HepG2 (cell line): Measurements from ENCODE around the gene EPHB4. TPM values are rescaled to one million over a fixed set of nuclear protein-coding genes. Genes with fewer than 3 reads are reported as not detected.

Experiments
- ATM ChIP-seq: fragments of 450-650 bp; IDR thresholded peaks from 2 replicates; pipeline ENCODE4 v1.7.1; 2017; ENCODE audit warnings: mild to moderate bottlenecking, borderline replicate concordance
- DDIT3 ChIP-seq: sonication (generic); formaldehyde crosslinking; IDR thresholded peaks from 2 replicates; pipeline ENCODE4 v1.4.0; 2020; ENCODE audit warnings: mild to moderate bottlenecking, missing genetic modification reagents
- ETV5 ChIP-seq: IDR thresholded peaks from 2 replicates; pipeline ENCODE4 v1.6.1; 2018; ENCODE audit warnings: missing biosample characterization, missing genetic modification reagents, inconsistent platforms, borderline replicate concordance
- EZH2 ChIP-seq: conservative IDR thresholded peaks from 2 replicates; pipeline ENCODE4 v1.6.1; 2012; ENCODE audit warnings: mild to moderate bottlenecking, low read depth, low read length, moderate library complexity
- GATAD1 ChIP-seq: IDR thresholded peaks from 2 replicates; pipeline ENCODE4 v1.6.1; 2016; ENCODE audit warnings: missing genetic modification reagents, missing compliant biosample characterization
- GATAD2A ChIP-seq: IDR thresholded peaks from 2 replicates; pipeline ENCODE4 v1.6.1; 2016
- HNRNPL ChIP-seq: fragments of 200-400 bp; formaldehyde crosslinking; IDR thresholded peaks from 2 replicates; pipeline ENCODE4 v1.6.1; 2017; ENCODE audit warnings: mild to moderate bottlenecking, low read depth, low read length
- HOXD1 ChIP-seq: sonication (generic); formaldehyde crosslinking; IDR thresholded peaks from 2 replicates; pipeline ENCODE4 v1.5.0; 2020; ENCODE audit warnings: missing genetic modification reagents
- IRF1 ChIP-seq: sonication (generic); formaldehyde crosslinking; IDR thresholded peaks from 2 replicates; pipeline ENCODE4 v1.4.0; 2020; ENCODE audit warnings: low read depth, mild to moderate bottlenecking, missing genetic modification reagents
- KAT8 ChIP-seq: IDR thresholded peaks from 2 replicates; pipeline ENCODE4 v1.6.1; 2016; ENCODE audit warnings: missing genetic modification reagents, missing compliant biosample characterization
- MAZ ChIP-seq, 2 experiments: sonication (generic) in 1 of 2; formaldehyde crosslinking in 1 of 2; IDR thresholded peaks; 2 replicates each; pipeline versions ENCODE4 v1.5.0 to v1.6.1; 2012 to 2020; ENCODE audit warnings: low read depth in 2 of 2, mild to moderate bottlenecking in 2 of 2, borderline replicate concordance in 1 of 2, improper control_type of control experiment in 1 of 2, low read length in 1 of 2, missing genetic modification reagents in 1 of 2, moderate library complexity in 1 of 2
- MTA1 ChIP-seq: sonication (generic); formaldehyde crosslinking; IDR thresholded peaks from 2 replicates; pipeline ENCODE4 v1.4.0; 2020; ENCODE audit warnings: missing genetic modification reagents, mild to moderate bottlenecking, borderline replicate concordance
- NFIC ChIP-seq: IDR thresholded peaks from 2 replicates; pipeline ENCODE4 v1.6.1; 2012; ENCODE audit warnings: mild to moderate bottlenecking, low read length, inconsistent platforms
- NFYC ChIP-seq: IDR thresholded peaks from 2 replicates; pipeline ENCODE4 v1.6.1; 2016; ENCODE audit warnings: missing genetic modification reagents, missing compliant biosample characterization
- NR2F6 ChIP-seq, 2 experiments: IDR thresholded peaks; 2 replicates each; pipeline ENCODE4 v1.6.1; 2016; ENCODE audit warnings: antibody characterized with exemption in 1 of 2, mild to moderate bottlenecking in 1 of 2
- PHF21A ChIP-seq: sonication (generic); formaldehyde crosslinking; IDR thresholded peaks from 2 replicates; pipeline ENCODE4 v1.5.0; 2020; ENCODE audit warnings: mild to moderate bottlenecking, missing genetic modification reagents
- RARG ChIP-seq: sonication (generic); formaldehyde crosslinking; IDR thresholded peaks from 2 replicates; pipeline ENCODE4 v1.4.0; 2020; ENCODE audit warnings: low read depth, mild to moderate bottlenecking, missing genetic modification reagents
- RXRB ChIP-seq: IDR thresholded peaks from 2 replicates; pipeline ENCODE4 v1.6.1; 2016; ENCODE audit warnings: borderline replicate concordance, missing genetic modification reagents, missing compliant biosample characterization
- ZBTB34 ChIP-seq: sonication (generic); formaldehyde crosslinking; IDR thresholded peaks from 2 replicates; pipeline ENCODE4 v1.8.0; 2022; ENCODE audit warnings: mild to moderate bottlenecking, missing genetic modification reagents
- ZBTB43 ChIP-seq: sonication (generic); formaldehyde crosslinking; conservative IDR thresholded peaks from 2 replicates; pipeline ENCODE4 v1.4.0; 2020; ENCODE audit warnings: missing genetic modification reagents
- ZFP36L1 ChIP-seq: sonication (generic); formaldehyde crosslinking; IDR thresholded peaks from 2 replicates; pipeline ENCODE4 v1.8.0; 2022; ENCODE audit warnings: mild to moderate bottlenecking, missing genetic modification reagents, moderate library complexity
- ZKSCAN1 ChIP-seq: fragments of 150-350 bp; IDR thresholded peaks from 2 replicates; pipeline ENCODE4 v1.6.1; 2014; ENCODE audit warnings: low read length
- ZNF329 ChIP-seq: sonication (generic); formaldehyde crosslinking; IDR thresholded peaks from 2 replicates; pipeline ENCODE4 v1.9.0; 2021; ENCODE audit warnings: low read depth, mild to moderate bottlenecking, missing genetic modification reagents
- ZNF766 ChIP-seq: sonication (generic); formaldehyde crosslinking; IDR thresholded peaks from 2 replicates; pipeline ENCODE4 v1.5.0; 2020; ENCODE audit warnings: missing genetic modification reagents, borderline replicate concordance
- polyA plus RNA-seq, 8 experiments: library from polyadenylated mRNA; depleted of rRNA in 3 of 8; stranded (reverse) in 7 of 8; unstranded in 1 of 8; fragments of >200 nt; fragmentation: Illumina TruSeq in 4 of 8; extraction: Trizol in 4 of 8; gene quantifications; 2 replicates each; pipeline versions ENCODE4 v1.2.1 to v1.2.3, GENCODE V29; 2011 to 2016; ENCODE audit warnings: low read depth in 4 of 8, missing spikeins in 1 of 8, mixed read lengths in 1 of 8; ENCODE audit not compliant: insufficient read depth in 1 of 8
- total RNA-seq, 5 experiments: library from RNA; depleted of rRNA; stranded (reverse); fragments of >200 nt; fragmentation: Illumina TruSeq; extraction: Trizol; gene quantifications; 2 replicates each; pipeline ENCODE4 v1.2.3, GENCODE V29; 2016; ENCODE audit warnings: low read depth in 1 of 5

EPHB4 gene
- total and polyA plus RNA-seq, 2 of the 13 experiments (the other 11 are each of a cell fraction or from before 2014, with no cell fraction given): 61.4 to 69.6 TPM

- TF ChIP-seq DDIT3 (CRISPR knock-in tag) (no peak), MAZ (IDR thresholded peaks at IDR 0.05; ENCODE audit: borderline replicate concordance, low read depth, low read length) (peak; percentile 66; the same call in 1 of the 2 replicates), MAZ (CRISPR knock-in tag; IDR thresholded peaks at IDR 0.05; ENCODE audit: low read depth) (no peak), IRF1 (CRISPR knock-in tag) (no peak), ZKSCAN1 (peak; percentile 96), GATAD2A (CRISPR knock-in tag) (peak; percentile 74), GATAD1 (CRISPR knock-in tag) (peak; percentile 48; the same call in 1 of the 2 replicates), KAT8 (peak; percentile 60), ZNF766 (peak; percentile 35; the same call in 1 of the 2 replicates), ZBTB43 (CRISPR knock-in tag) (no peak; the same call in 1 of the 2 replicates), RARG (CRISPR knock-in tag) (no peak), ATM (no peak), PHF21A (CRISPR knock-in tag) (peak; percentile 57), RXRB (CRISPR knock-in tag) (peak; percentile 32; the same call in 1 of the 2 replicates), ZBTB34 (CRISPR knock-in tag) (no peak), ZFP36L1 (CRISPR knock-in tag) (no peak), NFIC (no peak), ZNF329 (CRISPR knock-in tag) (0 out of 2 replicates have a peak, but pooled peaks have one; percentile 33), EZH2 (no peak), NFYC (CRISPR knock-in tag) (peak; percentile 58; the same call in 1 of the 2 replicates), HNRNPL (peak; percentile 78; the same call in 1 of the 2 replicates), ETV5 (CRISPR knock-in tag) (peak; percentile 35; the same call in 1 of the 2 replicates), MTA1 (CRISPR knock-in tag) (peak; percentile 53; the same call in 1 of the 2 replicates), NR2F6 (IDR thresholded peaks at IDR 0.05) (no peak), NR2F6 (CRISPR knock-in tag; IDR thresholded peaks at IDR 0.05) (peak; percentile 33), HOXD1 (no peak)
Observed at GRCh38 chr7:100827330-100828226, at the start of gene EPHB4 (continued).
